Small intestine (tissue), 7 donors: ENCODE data around the gene CNBD2. TPM values are rescaled to one million over a fixed set of nuclear protein-coding genes. Genes with fewer than 3 reads are reported as not detected.
"Not testable (repeated sequence)": the region's sequence is repeated elsewhere in the genome, so short reads cannot be mapped to it uniquely, and the experiment has no call there.

Source experiments
- DNase-seq, 2 donors: peaks; one replicate each; pipeline versions ENCODE4 v3.0.0 to v3.0.0-alpha.2; 2013
- FAIRE-seq: peaks from 2 replicates; lab custom pipeline; 2012; peaks lifted over from hg19 to GRCh38; lab: Jason Lieb, UNC
- H3K27ac ChIP-seq, 3 donors: one replicate each; pipeline ENCODE4 v1.5.1; 2013; ENCODE audit warnings: low read length in 2 of 3, mild to moderate bottlenecking in 2 of 3, control low read depth in 1 of 3, inconsistent platforms in 1 of 3, low read depth in 1 of 3, moderate library complexity in 1 of 3
- H3K27me3 ChIP-seq, 3 donors: one replicate each; pipeline ENCODE4 v1.6.1; 2013; ENCODE audit warnings: low read length in 3 of 3, inconsistent platforms in 1 of 3; ENCODE audit not compliant: control insufficient read depth in 3 of 3, insufficient read depth in 3 of 3
- H3K36me3 ChIP-seq, 3 donors: one replicate each; pipeline ENCODE4 v1.6.1; 2013; ENCODE audit warnings: low read length in 3 of 3, inconsistent platforms in 1 of 3, low read depth in 1 of 3, mild to moderate bottlenecking in 1 of 3, moderate library complexity in 1 of 3; ENCODE audit not compliant: control insufficient read depth in 3 of 3, insufficient read depth in 2 of 3
- H3K4me1 ChIP-seq, 3 donors: one replicate each; pipeline ENCODE4 v1.6.1; 2013; ENCODE audit warnings: low read length in 2 of 3, inconsistent platforms in 1 of 3, low read depth in 1 of 3, mild to moderate bottlenecking in 1 of 3, moderate library complexity in 1 of 3; ENCODE audit not compliant: control insufficient read depth in 3 of 3, insufficient read depth in 2 of 3
- H3K4me3 ChIP-seq, 3 donors: one replicate each; pipeline ENCODE4 v1.5.1; 2013; ENCODE audit warnings: low read length in 3 of 3, control low read depth in 1 of 3, inconsistent platforms in 1 of 3, low read depth in 1 of 3, mild to moderate bottlenecking in 1 of 3, moderate library complexity in 1 of 3
- H3K9me3 ChIP-seq, 2 donors: one replicate each; pipeline ENCODE4 v1.6.1; 2013; ENCODE audit warnings: low read depth in 1 of 2, low read length in 1 of 2; ENCODE audit not compliant: control insufficient read depth in 2 of 2, insufficient read depth in 1 of 2
- WGBS, 3 donors: extraction: QIAGEN DNeasy Blood & Tissue Kit; methylation state at CpG; one replicate each; pipeline ENCODE4 v1.1.7; 2013; 5-methylcytosine and 5-hydroxymethylcytosine counted together
- polyA plus RNA-seq, 4 donors: library from polyadenylated mRNA; stranded (reverse) in 3 of 4; unstranded in 1 of 4; fragments of 200-250 nt in 3 of 4; fragments of 120-200 nt in 1 of 4; gene quantifications; one replicate each; pipeline versions ENCODE4 v1.2.1 to v1.2.3, GENCODE V29; 2013
- donor health status: healthy with polysubstance abuse.
- donor health status: control.
- donor health status: control.
- donor health status: Bipolar disorder and iron deficiency.
- donor health status: healthy.

The CNBD2 gene
- polyA plus RNA-seq, 4 donors, result 4.3 to 17.7 (median 13.5) TPM

GRCh38 chr20:35956616-35957015 lies 11.8 kb upstream of the CNBD2 start:
- DNase-seq (peak in 1 of 2 donors; percentile 78), FAIRE-seq (no peak)
- Histone ChIP-seq H3K27ac (no peak overlapping the region), H3K4me3 (no peak overlapping the region), H3K4me1 (peaks cover 0 to 9% (median 3%) of the 10 kb centered on the region in 3 donors), H3K36me3 (no peaks in the 10 kb centered on the region), H3K27me3 (no peaks in the 10 kb centered on the region), H3K9me3 (no peaks in the 10 kb centered on the region)

GRCh38 chr20:35959291-35959690 lies 9.1 kb upstream of the CNBD2 start:
- WGBS, 3 donors, result 79 to 83% (median 80%) methylated on average over 6 of the region's 6 CpGs
- H3K27ac ChIP-seq, result not testable (repeated sequence)

GRCh38 chr20:35963878-35964277 lies 4.5 kb upstream of the CNBD2 start:
- Histone ChIP-seq H3K9me3 (no peaks in the 10 kb centered on the region), H3K36me3 (no peaks in the 10 kb centered on the region), H3K4me1 (peaks cover 0 to 2% (median 0%) of the 10 kb centered on the region in 3 donors), H3K27me3 (no peaks in the 10 kb centered on the region), H3K27ac (no peak overlapping the region), H3K4me3 (no peak overlapping the region)
- WGBS, 3 donors, result 57 to 77% (median 65%) methylated on average over 4 of the region's 4 CpGs
- DNase-seq (peak in 1 of 2 donors; percentile 39), FAIRE-seq (no peak)

More at GRCh38 chr20:35959291-35959690, 9.1 kb upstream of the CNBD2 start:
- H3K9me3 ChIP-seq, FAIRE-seq, DNase-seq, H3K4me1 ChIP-seq, H3K36me3 ChIP-seq, H3K27me3 ChIP-seq, H3K4me3 ChIP-seq: not testable (repeated sequence)

- no peak overlapping the region for H3K4me3 ChIP-seq
- no peak overlapping the region for H3K27ac ChIP-seq
- H3K4me1 ChIP-seq, result peaks cover 0 to 2% (median 0%) of the 10 kb centered on the region in 3 donors
- DNase-seq, result peak; percentile 21 to 70
- no peak for FAIRE-seq
- no peaks in the 10 kb centered on the region for H3K27me3 ChIP-seq
- H3K9me3 ChIP-seq, result peaks cover 0 to 3% of the 10 kb centered on the region in 2 donors
- no peaks in the 10 kb centered on the region for H3K36me3 ChIP-seq
- 8 to 48% (median 35%) methylated on average over 1 of the region's 1 CpG for WGBS, 3 donors
Measured at GRCh38 chr20:35968930-35969329, 540 bp downstream of the CNBD2 start.

- DNase-seq (no peak), FAIRE-seq (no peak)
- Histone ChIP-seq H3K36me3 (no peaks in the 10 kb centered on the region), H3K4me1 (peaks cover 0 to 2% (median 0%) of the 10 kb centered on the region in 3 donors), H3K27me3 (no peaks in the 10 kb centered on the region), H3K9me3 (peaks cover 0 to 3% of the 10 kb centered on the region in 2 donors), H3K27ac (no peak overlapping the region), H3K4me3 (no peak overlapping the region)
- WGBS, 3 donors, result 87 to 90% (median 88%) methylated on average over 2 of the region's 2 CpGs
Measured at GRCh38 chr20:35971981-35972380, 3.6 kb downstream of the CNBD2 start.

GRCh38 chr20:35972462-35972861 lies 4.1 kb downstream of the CNBD2 start:
- H3K4me3 ChIP-seq, result no peak overlapping the region
- H3K27me3 ChIP-seq, result no peaks in the 10 kb centered on the region
- H3K27ac ChIP-seq, result no peak overlapping the region
- FAIRE-seq (no peak), DNase-seq (peak in 1 of 2 donors; percentile 21)
- peaks cover 0 to 3% of the 10 kb centered on the region in 2 donors for H3K9me3 ChIP-seq
- peaks cover 0 to 2% (median 0%) of the 10 kb centered on the region in 3 donors for H3K4me1 ChIP-seq
- H3K36me3 ChIP-seq, result no peaks in the 10 kb centered on the region
- WGBS, 3 donors, result 80 to 86% (median 80%) methylated on average over 4 of the region's 4 CpGs

GRCh38 chr20:35974256-35974655 lies 5.9 kb downstream of the CNBD2 start:
- no peak overlapping the region for H3K4me3 ChIP-seq
- H3K27ac ChIP-seq, result no peak overlapping the region
- no peak for FAIRE-seq
- WGBS, 3 donors, result 79 to 81% (median 79%) methylated on average over 4 of the region's 4 CpGs
- H3K36me3 ChIP-seq, result no peaks in the 10 kb centered on the region
- H3K27me3 ChIP-seq, result no peaks in the 10 kb centered on the region
- DNase-seq, result no peak
- H3K9me3 ChIP-seq, result peaks cover 0 to 3% of the 10 kb centered on the region in 2 donors
- H3K4me1 ChIP-seq, result no peaks in the 10 kb centered on the region

GRCh38 chr20:35975576-35976373 lies 7.4 kb downstream of the CNBD2 start:
- DNase-seq (no peak), FAIRE-seq (no peak)
- H3K4me1 ChIP-seq, result no peaks in the 10 kb centered on the region
- WGBS, 3 donors, result 67 to 74% (median 71%) methylated on average over 9 of the region's 9 CpGs
- no peak overlapping the region for H3K27ac ChIP-seq
- no peaks in the 10 kb centered on the region for H3K27me3 ChIP-seq
- peaks cover 0 to 3% of the 10 kb centered on the region in 2 donors for H3K9me3 ChIP-seq
- no peaks in the 10 kb centered on the region for H3K36me3 ChIP-seq
- H3K4me3 ChIP-seq, result no peak overlapping the region
